CD4-positive, alpha-beta memory T cell (primary cell): ENCODE data around the gene ZNF195. TPM values are rescaled to one million over a fixed set of nuclear protein-coding genes. Genes with fewer than 3 reads are reported as not detected.
"Not testable (repeated sequence)": the region's sequence is repeated elsewhere in the genome, so short reads cannot be mapped to it uniquely, and the experiment has no call there.

ENCODE experiments used
- CTCF ChIA-PET: fragments of 350-600 bp; sonication (Branson Sonifier 250); formaldehyde crosslinking; loops from one replicate; lab custom pipeline; 2021; ENCODE audit warnings: inconsistent platforms; ENCODE audit not compliant: partially characterized antibody; lab: Charles Lee
- POLR2A ChIA-PET: fragments of 350-600 bp; sonication (Branson Sonifier 250); formaldehyde crosslinking; loops from one replicate; lab custom pipeline; 2021; ENCODE audit not compliant: partially characterized antibody; lab: Charles Lee
- DNase-seq, 5 donors: peaks; one replicate each; pipeline versions ENCODE4 v3.0.0 to v3.0.0-alpha.2; 2020 to 2022; ENCODE audit warnings: mixed read lengths in 1 of 5
- H3K27ac ChIP-seq: one replicate; pipeline ENCODE4 v1.7.0; 2013; ENCODE audit warnings: low read depth, low read length
- H3K27me3 ChIP-seq: 2 replicates; pipeline ENCODE4 v1.7.0; 2013; ENCODE audit warnings: mild to moderate bottlenecking, low read length, moderate library complexity; ENCODE audit not compliant: insufficient read depth
- H3K36me3 ChIP-seq: 2 replicates; pipeline ENCODE4 v1.7.0; 2013; ENCODE audit warnings: mild to moderate bottlenecking, low read length, moderate library complexity; ENCODE audit not compliant: insufficient read depth
- H3K4me1 ChIP-seq: 2 replicates; pipeline ENCODE4 v1.7.0; 2013; ENCODE audit warnings: mild to moderate bottlenecking, low read length, moderate library complexity; ENCODE audit not compliant: insufficient read depth
- H3K4me3 ChIP-seq, 2 donors: one replicate each; pipeline ENCODE4 v1.7.0; 2013; ENCODE audit warnings: low read length in 2 of 2, mild to moderate bottlenecking in 1 of 2
- H3K9me3 ChIP-seq, 2 donors: one replicate each; pipeline ENCODE4 v1.7.0; 2013; ENCODE audit warnings: low read length in 2 of 2, control low read depth in 1 of 2; ENCODE audit not compliant: control insufficient read depth in 1 of 2
- H3K27ac Mint-ChIP-seq, 7 donors: one replicate each; pipeline ENCODE4 v1.8.0; 2020 to 2021; ENCODE audit warnings: mixed read lengths in 7 of 7, mild to moderate bottlenecking in 6 of 7, inconsistent platforms in 3 of 7, moderate library complexity in 3 of 7
- H3K27me3 Mint-ChIP-seq, 2 donors: one replicate each; pipeline ENCODE4 v1.8.0; 2020 to 2021; ENCODE audit warnings: mixed read lengths in 2 of 2
- H3K36me3 Mint-ChIP-seq, 2 donors: one replicate each; pipeline ENCODE4 v1.8.0; 2020 to 2021; ENCODE audit warnings: mixed read lengths in 2 of 2, inconsistent platforms in 1 of 2, mild to moderate bottlenecking in 1 of 2
- H3K4me1 Mint-ChIP-seq, 4 donors: one replicate each; pipeline ENCODE4 v1.8.0; 2020 to 2021; ENCODE audit warnings: mixed read lengths in 4 of 4, mild to moderate bottlenecking in 1 of 4
- H3K4me3 Mint-ChIP-seq, 8 donors: one replicate each; pipeline ENCODE4 v1.8.0; 2020 to 2021; ENCODE audit warnings: mixed read lengths in 8 of 8, mild to moderate bottlenecking in 7 of 8, moderate library complexity in 6 of 8, inconsistent platforms in 3 of 8
- H3K9me3 Mint-ChIP-seq, 8 donors: one replicate each; pipeline ENCODE4 v1.8.0; 2020 to 2021; ENCODE audit warnings: mixed read lengths in 8 of 8, mild to moderate bottlenecking in 5 of 8, inconsistent platforms in 3 of 8, moderate library complexity in 1 of 8
- intact Hi-C: fragments of 100-400 bp; cut with micrococcal nuclease; formaldehyde crosslinking; loops from one replicate; pipeline ENCODE4 v1.15.1; 2023
- polyA plus RNA-seq, 2 donors: library from polyadenylated mRNA; unstranded; fragments of 300-500 nt; fragmentation: Illumina TruSeq; gene quantifications; one replicate each; pipeline ENCODE4 v1.2.3, GENCODE V29; 2021
- total RNA-seq, 2 experiments: library from RNA; stranded (reverse); gene quantifications; one replicate each; pipeline ENCODE4 v1.2.3, GENCODE V29; 2021

Gene ZNF195
- total and polyA plus RNA-seq, 4 experiments from 2014 or later = 22.4 to 37.1 (median 31.3) TPM

- H3K27me3 Mint-ChIP-seq, H3K27ac ChIP-seq, H3K36me3 ChIP-seq, H3K4me3 ChIP-seq, H3K9me3 ChIP-seq, H3K4me1 ChIP-seq, H3K4me1 Mint-ChIP-seq, H3K27ac Mint-ChIP-seq, H3K36me3 Mint-ChIP-seq, DNase-seq, H3K9me3 Mint-ChIP-seq, CTCF ChIA-PET, H3K27me3 ChIP-seq, intact Hi-C loops, POLR2A ChIA-PET, H3K4me3 Mint-ChIP-seq: not testable (repeated sequence)
Observed at GRCh38 chr11:3401052-3401451, 22.1 kb upstream of the ZNF195 start.

GRCh38 chr11:3398509-3398908, 19.6 kb upstream of the ZNF195 start:
- H3K9me3 ChIP-seq, POLR2A ChIA-PET, CTCF ChIA-PET, H3K36me3 ChIP-seq, H3K27me3 Mint-ChIP-seq, H3K4me1 Mint-ChIP-seq, H3K27me3 ChIP-seq, H3K4me3 Mint-ChIP-seq, H3K36me3 Mint-ChIP-seq, H3K4me3 ChIP-seq, H3K4me1 ChIP-seq, intact Hi-C loops, H3K9me3 Mint-ChIP-seq, H3K27ac ChIP-seq, H3K27ac Mint-ChIP-seq, DNase-seq: not testable (repeated sequence)

- DNase-seq, H3K4me3 Mint-ChIP-seq, H3K9me3 ChIP-seq, POLR2A ChIA-PET, H3K4me3 ChIP-seq, H3K36me3 ChIP-seq, H3K27me3 Mint-ChIP-seq, H3K4me1 ChIP-seq, H3K4me1 Mint-ChIP-seq, CTCF ChIA-PET, H3K9me3 Mint-ChIP-seq, H3K27ac Mint-ChIP-seq, H3K27me3 ChIP-seq, intact Hi-C loops, H3K36me3 Mint-ChIP-seq, H3K27ac ChIP-seq: not testable (repeated sequence)
Observed at GRCh38 chr11:3398106-3398505, 19.2 kb upstream of the ZNF195 start.

- POLR2A ChIA-PET, DNase-seq, H3K4me1 Mint-ChIP-seq, H3K36me3 ChIP-seq, H3K36me3 Mint-ChIP-seq, H3K9me3 ChIP-seq, H3K4me3 Mint-ChIP-seq, intact Hi-C loops, H3K9me3 Mint-ChIP-seq, H3K4me3 ChIP-seq, H3K27me3 ChIP-seq, H3K4me1 ChIP-seq, H3K27ac ChIP-seq, H3K27ac Mint-ChIP-seq, CTCF ChIA-PET: not testable (repeated sequence)
- H3K27me3 Mint-ChIP-seq = peaks cover 4 to 12% of the 10 kb centered on the region in 2 donors
Observed at GRCh38 chr11:3397210-3397609, 18.3 kb upstream of the ZNF195 start.

- H3K36me3 ChIP-seq, H3K4me1 Mint-ChIP-seq, H3K27ac Mint-ChIP-seq, H3K9me3 Mint-ChIP-seq, H3K4me3 ChIP-seq, POLR2A ChIA-PET, H3K36me3 Mint-ChIP-seq, H3K4me1 ChIP-seq, H3K4me3 Mint-ChIP-seq, H3K27ac ChIP-seq, H3K9me3 ChIP-seq, DNase-seq, H3K27me3 ChIP-seq, CTCF ChIA-PET, intact Hi-C loops: not testable (repeated sequence)
- peaks cover 4 to 17% of the 10 kb centered on the region in 2 donors for H3K27me3 Mint-ChIP-seq
Observed at GRCh38 chr11:3395468-3395867, 16.5 kb upstream of the ZNF195 start.

DNA sequence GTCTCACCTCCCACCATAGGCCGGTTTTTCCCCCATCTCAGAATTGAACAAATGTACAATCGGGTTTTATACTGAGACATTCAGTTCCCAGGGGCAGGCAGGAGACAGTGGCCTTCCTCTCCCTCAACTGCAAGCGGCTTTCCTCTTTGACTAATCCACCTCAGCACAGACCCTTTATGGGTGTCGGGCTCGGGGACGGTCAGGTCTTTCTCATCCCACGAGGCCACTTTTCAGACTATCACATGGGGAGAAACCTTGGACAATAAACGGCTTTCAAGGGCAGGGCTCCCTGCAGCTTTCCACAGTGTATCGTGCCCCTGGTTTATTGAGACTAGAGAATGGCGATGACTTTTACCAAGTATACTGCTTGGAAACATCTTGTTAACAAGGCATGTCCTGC, 16.0 kb upstream of the ZNF195 start:
- H3K9me3 Mint-ChIP-seq, H3K4me1 Mint-ChIP-seq, H3K4me1 ChIP-seq, H3K27ac ChIP-seq, H3K36me3 ChIP-seq, H3K4me3 ChIP-seq, H3K9me3 ChIP-seq, H3K36me3 Mint-ChIP-seq, H3K27me3 ChIP-seq, CTCF ChIA-PET, H3K4me3 Mint-ChIP-seq, intact Hi-C loops, H3K27ac Mint-ChIP-seq, DNase-seq, POLR2A ChIA-PET: not testable (repeated sequence)
- H3K27me3 Mint-ChIP-seq = peaks cover 4 to 17% of the 10 kb centered on the region in 2 donors

DNA sequence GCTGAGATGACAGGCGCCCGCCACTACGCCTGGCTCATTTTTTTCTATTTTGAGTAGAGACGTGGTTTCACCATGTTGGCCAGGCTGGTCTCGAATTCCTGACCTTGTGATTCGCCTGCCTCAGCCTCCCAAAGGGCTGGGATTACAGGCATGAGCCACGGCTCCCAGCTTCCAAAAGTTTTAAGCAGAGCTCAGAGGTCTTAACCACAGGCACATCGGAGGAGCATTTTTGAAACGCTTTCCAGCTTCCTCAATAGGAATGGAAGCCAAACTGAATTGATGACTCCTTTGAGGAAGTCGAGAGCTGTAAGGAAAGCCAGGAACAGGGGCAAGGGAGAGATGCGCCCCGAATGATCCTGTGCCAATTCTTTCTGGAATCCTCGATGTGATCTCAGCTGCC, 14.5 kb upstream of the ZNF195 start:
- POLR2A ChIA-PET, H3K4me3 ChIP-seq, H3K4me1 ChIP-seq, H3K27me3 ChIP-seq, H3K9me3 Mint-ChIP-seq, H3K4me1 Mint-ChIP-seq, H3K27ac Mint-ChIP-seq, H3K27ac ChIP-seq, H3K9me3 ChIP-seq, DNase-seq, CTCF ChIA-PET, H3K4me3 Mint-ChIP-seq, H3K36me3 Mint-ChIP-seq, H3K36me3 ChIP-seq, intact Hi-C loops: not testable (repeated sequence)
- H3K27me3 Mint-ChIP-seq = peaks cover 4 to 17% of the 10 kb centered on the region in 2 donors

- CTCF ChIA-PET = interaction anchor here (1.2 kb wide), 2 partner anchors 26 to 42 kb away, joined by 4 to 6 read pairs; no protein-coding TSS in a partner anchor
- H3K36me3 Mint-ChIP-seq = peaks cover 0 to 4% of the 10 kb centered on the region in 2 donors
Observed at GRCh38 chr11:3382613-3383285, 3.8 kb upstream of the ZNF195 start.

More at GRCh38 chr11:3382613-3383285, 3.8 kb upstream of the ZNF195 start:
- H3K4me3 Mint-ChIP-seq = no peak overlapping the region
- H3K27me3 Mint-ChIP-seq = peaks cover 4 to 10% of the 10 kb centered on the region in 2 donors
- no peak overlapping the region for H3K27ac Mint-ChIP-seq
- DNase-seq = no peak
- no peak overlapping the region for H3K4me3 ChIP-seq
- intact Hi-C loops = no loop called here
- no peak overlapping the region for H3K27ac ChIP-seq
- H3K4me1 Mint-ChIP-seq = peaks cover 12 to 26% (median 21%) of the 10 kb centered on the region in 4 donors
- POLR2A ChIA-PET = no interaction called here
- H3K27me3 ChIP-seq = no peaks in the 10 kb centered on the region
- no peaks in the 10 kb centered on the region for H3K9me3 ChIP-seq
- H3K9me3 Mint-ChIP-seq = peaks cover 0 to 4% (median 0%) of the 10 kb centered on the region in 8 donors
- peaks cover 15% of the 10 kb centered on the region for H3K4me1 ChIP-seq
- H3K36me3 ChIP-seq = no peaks in the 10 kb centered on the region
